Measurements from ENCODE around the gene C6orf132. TPM values are rescaled to one million over a fixed set of nuclear protein-coding genes. Genes with fewer than 3 reads are reported as not detected.

The C6orf132 gene, protein sequence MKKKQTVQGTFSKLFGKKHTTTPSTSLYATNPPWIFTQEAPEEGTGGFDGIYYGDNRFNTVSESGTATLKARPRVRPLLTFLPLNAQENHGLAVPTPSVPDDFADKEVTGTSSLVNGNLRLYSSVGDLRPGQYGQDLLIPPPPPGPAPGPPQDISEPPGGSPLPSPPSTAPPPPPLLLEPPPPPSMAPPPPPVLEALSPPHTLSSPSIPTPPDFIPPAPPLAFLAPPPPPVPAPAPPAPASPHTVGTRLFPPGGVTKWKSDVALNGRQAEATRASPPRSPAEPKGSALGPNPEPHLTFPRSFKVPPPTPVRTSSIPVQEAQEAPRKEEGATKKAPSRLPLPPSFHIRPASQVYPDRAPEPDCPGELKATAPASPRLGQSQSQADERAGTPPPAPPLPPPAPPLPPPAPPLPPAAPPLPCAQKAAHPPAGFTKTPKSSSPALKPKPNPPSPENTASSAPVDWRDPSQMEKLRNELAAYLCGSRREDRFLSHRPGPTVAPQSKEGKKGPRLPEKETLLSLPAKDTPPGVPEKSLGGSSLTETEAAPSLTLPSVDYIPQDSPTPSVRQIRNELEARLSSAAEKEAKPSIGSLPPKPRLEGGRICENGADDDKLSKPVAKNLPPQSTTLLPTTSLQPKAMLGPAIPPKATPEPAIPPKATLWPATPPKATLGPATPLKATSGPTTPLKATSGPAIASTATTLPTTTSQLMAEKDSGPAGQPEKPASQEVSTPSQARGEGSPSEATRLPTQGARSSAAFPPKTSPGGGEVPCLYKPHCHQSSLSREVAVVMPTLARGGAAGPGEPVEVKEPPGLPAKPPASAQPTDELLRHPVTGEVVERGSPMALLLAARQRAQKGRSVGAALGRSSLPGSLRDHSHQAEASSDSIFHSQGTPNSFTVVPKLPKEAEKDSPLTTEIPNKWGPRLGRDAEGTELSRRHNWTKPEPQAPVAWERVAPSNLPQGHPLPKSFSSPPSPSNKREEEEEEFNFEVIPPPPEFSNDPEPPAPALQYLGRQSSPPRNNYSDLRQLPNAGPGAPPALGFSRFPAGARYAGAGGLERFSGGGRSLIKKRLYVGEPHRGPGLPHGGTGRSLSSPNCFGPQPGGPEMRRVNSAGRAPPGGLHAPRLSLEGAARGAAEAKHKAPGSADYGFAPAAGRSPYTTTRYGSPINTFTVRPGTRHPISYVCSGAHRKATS
- 1.1 to 1.3 TPM (median 1.3 TPM) in 5 replicates for total RNA-seq (2022; extraction: Qiagen RNA extraction; ENCODE audit: low read depth)

DNA sequence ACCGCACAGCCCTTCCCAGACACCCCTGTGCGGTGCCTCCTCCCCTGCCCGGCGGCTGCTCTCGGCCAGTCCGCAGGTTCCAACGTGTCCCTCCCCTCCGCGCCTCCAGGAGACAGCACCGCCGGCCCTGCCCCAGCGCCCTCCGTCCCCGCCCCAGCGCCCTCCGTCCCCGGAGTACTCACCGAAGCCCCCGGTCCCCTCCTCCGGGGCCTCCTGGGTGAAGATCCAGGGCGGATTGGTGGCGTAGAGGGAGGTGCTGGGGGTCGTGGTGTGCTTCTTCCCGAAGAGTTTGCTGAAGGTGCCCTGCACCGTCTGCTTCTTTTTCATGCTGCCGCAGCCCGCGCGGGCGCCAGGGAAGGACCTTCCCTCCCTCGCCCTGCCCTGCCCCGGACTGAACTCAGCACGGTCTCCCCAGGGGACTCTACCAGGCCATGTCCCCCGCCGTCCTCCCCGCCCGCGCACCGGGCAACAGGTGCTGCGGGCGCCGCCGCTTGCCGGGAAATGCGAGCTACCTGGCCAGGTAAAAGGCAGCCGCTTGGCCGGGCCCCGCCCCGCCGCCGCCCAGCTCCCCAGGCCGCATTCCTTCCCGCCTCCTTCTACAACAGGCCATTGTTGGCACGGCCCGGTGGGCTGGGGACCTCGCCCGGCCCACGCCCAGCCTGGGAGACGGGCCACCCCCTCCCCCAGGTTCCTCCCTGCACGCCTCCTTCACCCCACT, at the start of gene C6orf132:
C6orf132 (minus strand) TSS at position 503 of the 718 bp plus-strand sequence; CDS start at position 327, 176 bp downstream.

DNA sequence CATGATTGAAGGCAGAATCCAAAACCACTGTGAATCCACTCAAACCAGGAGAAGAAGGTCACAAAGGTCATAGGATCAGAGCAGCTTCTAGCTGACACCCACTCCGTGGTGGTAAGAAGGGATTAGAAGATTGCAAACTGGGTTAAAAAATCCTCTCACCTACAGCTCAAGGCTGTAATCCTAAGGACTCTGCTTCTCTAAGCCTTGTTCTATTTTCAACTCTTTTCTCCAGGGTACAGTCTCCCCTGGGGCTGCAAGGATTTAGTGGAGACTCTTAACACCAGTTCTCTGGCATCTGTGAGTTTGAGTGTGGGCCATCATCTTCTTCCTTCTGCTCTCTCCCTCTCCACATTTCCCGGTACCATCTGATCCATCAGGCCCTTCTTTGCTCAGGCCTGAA, 30.7 kb upstream of the C6orf132 start, which contains the start of gene GUCA1A:
GUCA1A (plus strand) TSS at position 264 of the 400 bp plus-strand sequence. CDS start 250 bp downstream, outside the sequence.

Other genes starting within 250 kb of the C6orf132 start
- gene USP49, start 247.2 kb downstream of the C6orf132 start, total RNA-seq (2022; extraction: Qiagen RNA extraction; ENCODE audit: low read depth): 1.1 to 1.9 TPM (median 1.5 TPM) in 5 replicates
- 13.6 to 15.5 TPM (median 15.0 TPM) in 5 replicates for gene MED20, start 221.5 kb downstream of the C6orf132 start, total RNA-seq (2022; extraction: Qiagen RNA extraction; ENCODE audit: low read depth)
- 41.1 to 49.0 TPM (median 42.6 TPM) in 5 replicates for gene BYSL, start 221.1 kb downstream of the C6orf132 start, total RNA-seq (2022; extraction: Qiagen RNA extraction; ENCODE audit: low read depth)
- 159 to 199 TPM (median 189 TPM) in 5 replicates for gene CCND3, start 200.8 kb downstream of the C6orf132 start, total RNA-seq (2022; extraction: Qiagen RNA extraction; ENCODE audit: low read depth)
- gene TAF8, start 92.1 kb downstream of the C6orf132 start, total RNA-seq (2022; extraction: Qiagen RNA extraction; ENCODE audit: low read depth): 12.7 to 13.5 TPM (median 13.1 TPM) in 5 replicates
- not detected in 5 replicates for gene GUCA1A, start 30.7 kb upstream of the C6orf132 start, total RNA-seq (2022; extraction: Qiagen RNA extraction; ENCODE audit: low read depth)
- 0.41 to 0.99 TPM (median 0.64 TPM) in 5 replicates for gene GUCA1B, start 52.3 kb upstream of the C6orf132 start, total RNA-seq (2022; extraction: Qiagen RNA extraction; ENCODE audit: low read depth)
- 36.5 to 45.3 TPM (median 40.1 TPM) in 5 replicates for gene MRPS10, start 75.2 kb upstream of the C6orf132 start, total RNA-seq (2022; extraction: Qiagen RNA extraction; ENCODE audit: low read depth)

All from A549 treated with DMSO at 1 μM for 4 hours (cell line).